Dermis microvascular lymphatic vessel endothelial cell (primary cell): Measurements from ENCODE around the gene CNTN1. TPM values are rescaled to one million over a fixed set of nuclear protein-coding genes. Genes with fewer than 3 reads are reported as not detected.
"Not testable (repeated sequence)": the region's sequence is repeated elsewhere in the genome, so short reads cannot be mapped to it uniquely, and the experiment has no call there.

Experiments used
- DNase-seq, 2 donors: peaks; one replicate each; pipeline versions ENCODE4 v3.0.0 to v3.0.0-alpha.2; 2010; ENCODE audit warnings: low read depth in 2 of 2
- total RNA-seq: library from RNA; depleted of rRNA; stranded (reverse); fragments of >200 nt; gene quantifications from 2 replicates; pipeline ENCODE4 v1.2.1, GENCODE V29; 2014

Gene CNTN1
- total RNA-seq, 1 donor from 2014 or later: not detected

DNA sequence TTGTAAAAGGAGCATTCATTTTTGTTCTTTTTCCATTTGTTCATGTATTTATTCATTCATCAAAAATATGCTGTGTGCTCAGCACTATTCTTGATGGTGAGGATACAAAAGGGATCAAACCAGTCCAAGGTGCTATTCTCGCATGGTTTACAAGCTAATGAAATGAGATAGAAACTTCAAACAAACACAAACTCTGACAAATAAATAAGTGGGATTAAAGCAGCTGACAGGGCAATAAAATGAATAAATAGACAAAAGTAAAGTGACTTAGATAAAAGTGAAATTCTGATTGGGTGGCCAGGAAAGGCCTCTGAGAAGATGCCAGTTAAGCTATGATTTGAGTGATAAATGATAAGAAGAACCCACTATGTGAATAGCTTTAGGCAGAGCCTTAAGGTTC, 333.9 kb downstream of the CNTN1 start:
- no peak for DNase-seq

DNA sequence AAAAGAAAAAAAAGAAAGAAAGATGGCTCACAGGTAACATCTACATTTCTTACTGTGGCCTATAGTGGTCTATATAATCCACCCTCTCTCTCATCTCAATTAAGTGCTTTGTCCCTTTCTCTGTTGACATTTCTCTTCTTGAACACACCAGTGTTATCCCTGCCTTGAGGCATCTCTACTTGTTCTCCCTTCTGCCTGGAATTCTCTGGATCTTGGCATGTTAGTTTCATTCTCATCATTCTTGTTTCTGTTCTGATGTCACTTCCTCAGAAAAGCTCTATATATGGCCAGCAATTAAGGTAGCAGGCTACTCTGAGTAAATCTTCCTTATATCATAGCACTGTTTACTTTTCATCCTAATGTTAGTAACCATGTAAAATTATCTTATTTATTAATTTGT, 340.1 kb downstream of the CNTN1 start:
- no peak for DNase-seq

DNA sequence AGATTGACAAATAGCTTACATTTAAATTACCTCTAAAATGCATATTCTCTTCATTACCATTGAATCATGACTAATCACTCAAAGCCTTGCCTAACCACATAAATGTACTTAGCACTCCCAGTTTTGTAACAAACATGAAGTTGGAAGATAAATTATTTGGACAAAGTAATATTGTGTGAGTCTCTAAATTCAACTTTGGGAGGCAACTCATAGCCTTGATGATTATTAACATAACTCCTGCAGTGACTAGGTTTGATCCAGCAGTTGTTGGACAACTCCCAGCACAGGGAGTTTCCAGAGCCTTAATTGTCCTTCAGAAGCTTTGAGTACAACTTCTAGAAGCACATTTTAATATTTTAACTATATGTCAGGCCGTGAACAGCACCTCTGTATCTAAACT, 342.4 kb downstream of the CNTN1 start:
- no peak for DNase-seq

DNA sequence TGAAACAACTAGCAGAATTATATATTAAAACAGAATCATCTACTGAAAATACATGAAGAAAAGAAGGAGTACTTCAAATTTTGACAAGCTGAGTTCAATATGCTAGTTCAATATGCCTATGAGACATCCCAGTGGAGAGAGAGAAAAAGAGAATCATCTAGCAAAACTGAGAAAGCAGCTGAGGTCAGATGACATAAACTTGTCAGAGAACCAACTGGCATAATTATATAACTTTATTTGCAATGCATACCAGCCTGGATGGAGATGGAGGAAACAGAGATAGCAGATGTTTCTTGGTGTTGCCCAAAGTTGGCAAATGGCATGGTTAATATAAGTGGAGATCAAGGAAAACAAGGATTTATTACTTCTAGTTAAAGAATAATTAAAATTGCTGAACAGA, 347.2 kb downstream of the CNTN1 start:
- DNase-seq: no peak

DNA sequence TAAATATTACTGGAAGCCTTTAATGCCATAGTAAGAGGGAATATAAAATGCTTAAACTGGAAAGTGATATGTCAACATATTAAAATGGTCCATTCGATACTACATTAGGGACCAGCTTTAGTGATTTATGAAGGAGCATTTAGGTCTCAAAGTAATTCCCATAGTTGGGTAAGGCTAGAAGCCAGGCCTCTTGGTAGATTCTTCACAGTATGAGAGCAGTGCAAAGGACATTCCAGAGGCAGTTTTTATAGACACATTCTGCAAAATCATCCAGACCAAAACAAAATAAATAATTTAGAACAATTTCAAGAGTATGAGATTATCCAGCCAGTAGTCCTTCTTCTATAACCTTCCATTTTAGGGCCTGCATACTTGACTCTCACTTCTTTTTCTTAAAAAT, 353.3 kb downstream of the CNTN1 start:
- DNase-seq: no peak

DNA sequence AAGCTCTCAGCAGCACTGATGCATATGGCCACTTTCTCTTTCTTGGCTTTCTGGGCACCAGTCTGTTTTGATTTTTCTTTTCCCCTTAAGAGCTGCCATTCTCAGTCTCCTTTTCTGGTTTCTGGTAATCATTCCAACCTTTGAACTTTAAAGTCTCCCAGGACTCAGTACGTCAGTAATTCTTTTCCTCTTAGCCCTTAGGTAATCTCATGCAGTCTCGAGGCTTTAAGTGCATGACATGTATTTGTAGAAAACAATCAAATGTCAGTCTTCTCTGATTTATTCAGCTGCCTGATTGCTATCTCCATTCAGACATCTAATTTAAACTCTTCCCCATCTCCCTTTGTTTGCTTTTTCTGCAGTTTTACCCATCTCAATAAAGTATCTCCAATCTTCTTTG, 356.8 kb downstream of the CNTN1 start:
- DNase-seq: no peak

DNA sequence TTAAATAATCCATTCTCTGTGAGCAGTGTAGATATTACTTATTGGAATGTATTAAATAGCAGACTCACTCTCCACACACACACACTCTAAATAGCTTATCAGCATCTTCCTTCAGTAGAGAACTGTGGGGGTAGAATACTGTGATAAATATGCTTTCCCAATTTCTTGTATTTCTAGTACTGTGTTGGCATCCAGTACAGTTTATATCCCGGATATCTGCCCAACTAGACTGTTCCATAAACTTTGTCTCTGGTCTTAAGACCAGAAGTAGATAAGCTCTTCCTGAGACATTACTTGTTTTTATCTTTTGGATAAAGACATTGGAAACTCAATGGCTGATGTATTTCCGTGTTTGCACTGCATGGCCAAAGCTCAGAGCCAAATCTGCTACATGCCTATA, 359.7 kb downstream of the CNTN1 start:
- no peak for DNase-seq

DNA sequence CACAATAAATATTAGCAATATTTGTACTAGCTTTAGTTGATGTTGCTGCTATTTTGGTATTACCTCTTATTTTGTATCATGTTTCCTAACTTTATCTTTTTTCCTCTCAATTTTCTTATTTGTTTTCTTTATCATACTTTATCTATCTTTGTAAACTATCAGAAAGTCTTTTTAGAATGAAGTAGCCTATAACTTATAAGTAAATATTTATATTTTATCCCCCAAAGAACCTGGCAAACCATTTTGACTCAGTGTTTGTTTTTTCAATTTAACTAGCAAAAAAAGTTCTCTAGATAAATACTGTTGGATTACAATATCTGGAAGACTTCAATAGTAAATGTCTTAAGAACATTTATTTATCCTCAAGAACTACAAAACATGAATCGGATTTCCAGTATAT, 360.2 kb downstream of the CNTN1 start:
- DNase-seq: no peak

DNA sequence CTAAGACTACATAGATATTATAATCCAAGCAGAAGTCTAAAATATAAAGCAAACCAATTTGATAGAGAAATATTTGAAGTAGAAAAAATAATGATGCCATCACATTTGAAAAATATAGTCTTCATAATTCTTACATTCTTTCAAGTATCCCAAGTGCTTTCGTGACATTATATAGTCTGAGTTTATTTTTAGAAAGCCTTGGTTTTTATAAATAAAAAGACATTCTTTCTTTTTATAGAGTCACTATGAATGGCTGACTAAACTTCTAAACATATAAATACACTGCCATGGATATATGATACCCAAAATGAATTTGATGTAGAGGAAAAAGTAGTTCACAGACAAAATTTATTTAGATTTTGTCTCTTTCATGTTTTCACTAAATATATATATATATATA, 360.8 kb downstream of the CNTN1 start:
- DNase-seq: no peak

DNA sequence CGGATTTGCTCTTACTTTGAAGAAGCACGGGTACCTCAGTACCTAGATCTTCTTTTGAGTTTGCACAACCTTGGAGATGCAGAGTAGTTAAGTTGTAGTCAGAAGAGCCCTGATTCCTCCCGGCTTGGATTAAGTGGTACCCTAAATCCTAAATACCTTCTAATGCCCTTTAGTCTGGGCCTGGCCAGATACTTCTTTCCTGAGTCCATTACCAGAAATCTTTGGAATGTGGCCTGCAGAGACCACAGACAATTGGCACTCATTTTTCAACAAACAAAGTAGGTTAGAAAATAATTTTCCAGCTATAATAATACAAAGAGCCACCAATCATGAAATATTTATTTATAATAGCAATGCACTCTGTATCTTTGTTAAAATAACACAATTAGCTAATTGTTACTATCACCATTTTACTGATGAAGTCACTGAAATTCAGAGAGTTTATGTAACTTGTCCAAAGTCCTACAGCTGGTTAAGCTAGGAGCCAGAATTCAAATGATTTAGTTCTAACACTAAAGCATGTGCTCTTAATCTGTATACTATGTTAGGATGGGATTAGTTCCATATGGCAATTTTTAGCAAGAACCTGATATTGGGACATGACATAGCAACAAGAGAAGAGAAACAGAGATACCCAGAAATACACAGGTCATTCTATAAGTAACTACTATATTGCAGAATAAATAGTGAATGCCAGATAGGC, 363.8 kb downstream of the CNTN1 start:
- no peak for DNase-seq

DNA sequence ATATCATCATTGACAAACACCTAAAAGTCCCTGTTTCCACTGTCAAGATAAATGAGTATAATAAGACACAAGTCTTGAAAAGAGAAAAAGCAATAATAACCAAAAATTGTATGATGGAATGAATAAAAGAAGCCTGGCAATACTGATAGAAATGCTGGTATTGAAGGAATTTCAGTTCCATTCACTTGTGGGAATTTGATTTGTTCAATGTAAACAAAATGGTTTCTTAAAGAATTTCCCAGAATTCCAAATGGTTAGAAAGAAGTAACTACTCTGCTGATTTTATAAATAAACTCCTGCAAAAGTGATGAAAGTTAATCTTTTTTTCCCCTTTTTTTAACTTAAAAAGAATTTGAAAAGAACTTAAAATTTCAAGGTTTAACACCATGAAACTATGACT, 366.0 kb downstream of the CNTN1 start:
- DNase-seq: no peak

DNA sequence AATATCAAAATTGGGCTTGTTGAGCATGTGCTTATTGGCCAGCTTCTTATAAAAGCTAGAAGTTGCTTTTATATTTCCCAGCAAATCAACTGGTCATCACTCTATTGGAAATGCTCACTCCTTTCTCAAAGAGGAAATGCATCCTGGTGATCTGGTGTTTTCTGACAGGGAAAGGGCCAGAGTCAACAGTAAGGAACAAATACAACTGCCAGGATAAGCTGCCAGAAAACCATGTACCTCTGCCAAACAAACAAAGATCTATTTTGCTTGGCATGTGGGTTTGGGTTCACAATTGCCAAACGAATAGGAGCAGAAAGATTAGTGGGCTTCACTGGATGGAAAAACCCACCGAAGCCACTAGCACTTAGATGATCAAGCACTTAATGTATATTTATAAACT, 369.0 kb downstream of the CNTN1 start:
- DNase-seq: no peak

DNA sequence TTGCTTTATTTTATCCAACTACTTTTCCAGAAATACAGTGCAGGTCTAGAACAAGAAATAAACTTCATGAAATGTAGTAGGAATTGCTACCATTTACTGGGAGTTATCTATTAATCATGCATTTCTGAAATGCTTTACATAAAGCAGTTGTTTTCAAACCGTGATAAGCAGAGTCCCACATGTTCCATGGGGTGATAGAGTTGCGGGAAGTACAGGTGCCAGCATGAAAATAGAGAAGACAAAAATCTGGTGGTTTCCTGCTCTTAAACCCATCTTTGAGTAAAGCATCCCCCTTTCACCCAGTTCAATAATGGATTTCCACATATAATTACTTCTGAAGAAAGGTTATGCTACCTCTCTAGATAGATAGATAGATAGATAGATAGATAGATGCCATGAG, 372.2 kb downstream of the CNTN1 start:
- DNase-seq: no peak

DNA sequence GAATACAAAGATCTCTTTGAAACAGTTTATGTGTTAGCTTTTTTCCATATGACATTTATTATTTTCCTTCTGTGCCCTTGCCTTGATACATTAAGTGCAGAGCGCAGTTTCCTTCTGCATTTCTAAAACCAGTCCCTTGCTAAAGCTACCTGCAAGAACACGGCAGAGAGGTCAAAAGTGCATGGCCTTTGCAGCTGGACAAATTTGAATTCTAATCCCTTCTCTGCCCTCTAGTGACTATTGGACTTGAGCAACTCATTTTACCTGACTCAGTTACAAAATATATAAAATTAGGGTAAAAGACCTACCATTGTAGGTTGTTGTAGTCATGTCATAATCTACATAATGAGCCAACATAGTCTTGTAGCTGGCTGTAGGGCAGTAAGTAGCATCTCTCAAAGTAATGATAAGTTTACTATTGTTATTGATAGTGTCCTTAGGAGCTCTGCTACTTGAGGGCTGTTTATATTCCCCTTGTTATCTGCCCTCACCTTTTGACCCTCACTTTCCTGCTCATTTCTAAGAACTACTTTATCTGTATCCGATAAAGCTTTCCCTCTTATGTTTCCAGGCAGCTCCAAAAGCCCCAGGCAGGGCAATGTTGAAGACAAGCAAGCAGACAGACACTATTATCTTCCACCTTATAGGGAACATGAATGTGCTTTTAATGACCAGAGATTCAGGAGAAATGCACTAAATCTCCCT, 375.9 kb downstream of the CNTN1 start:
- no peak for DNase-seq

DNA sequence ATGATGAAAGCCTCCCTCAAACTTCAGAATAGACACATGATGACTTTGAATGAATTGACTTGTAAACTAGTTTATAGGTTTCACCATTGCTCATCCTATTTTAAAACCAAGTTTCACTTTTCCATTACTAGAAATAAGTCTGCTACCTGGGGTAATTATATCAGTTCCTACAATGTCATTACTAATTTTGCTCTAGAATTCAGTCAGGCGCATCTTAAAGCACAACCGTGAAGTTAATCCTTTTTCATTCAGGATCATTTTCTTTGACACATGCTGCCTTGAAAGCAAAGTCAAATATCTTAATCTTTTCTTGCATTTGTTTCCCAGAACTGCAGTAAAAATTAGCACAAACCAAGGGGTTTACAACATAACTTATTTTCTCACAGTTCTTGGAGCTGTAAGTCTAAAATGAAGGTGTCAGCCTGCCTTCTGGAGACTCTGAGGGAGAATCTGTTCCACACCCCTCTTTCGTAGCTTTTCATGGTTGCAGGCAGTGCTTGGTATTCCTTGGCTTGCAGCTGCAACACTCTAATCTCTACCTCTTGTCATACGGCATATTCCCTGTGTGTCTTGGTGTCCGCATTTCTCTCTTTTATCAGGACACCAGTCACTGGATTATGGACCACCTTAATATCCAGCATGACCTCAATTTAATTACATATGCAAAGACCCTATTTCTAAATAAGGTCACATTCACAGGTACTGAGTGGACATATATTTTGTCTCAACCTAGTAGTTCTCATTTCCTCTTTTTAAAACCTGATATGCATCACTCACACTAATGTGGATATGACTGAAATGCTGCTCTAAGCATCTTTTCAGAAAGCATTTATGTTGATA, 381.6 kb downstream of the CNTN1 start:
- DNase-seq: no peak

DNA sequence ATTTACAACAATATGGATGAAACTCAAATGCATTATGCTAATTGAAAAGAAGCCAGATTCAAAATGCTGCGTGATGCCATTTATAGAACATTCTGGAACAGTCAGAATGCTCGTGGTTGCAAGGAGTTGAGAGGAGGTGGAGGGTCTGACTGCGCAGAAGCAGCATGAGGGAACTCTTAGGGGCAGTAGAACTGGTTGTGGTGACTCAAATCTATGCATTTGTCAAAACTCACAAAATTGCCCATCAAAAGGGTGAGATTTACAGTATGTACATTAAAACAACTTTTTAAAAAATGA, 382.2 kb downstream of the CNTN1 start:
- no peak for DNase-seq

DNA sequence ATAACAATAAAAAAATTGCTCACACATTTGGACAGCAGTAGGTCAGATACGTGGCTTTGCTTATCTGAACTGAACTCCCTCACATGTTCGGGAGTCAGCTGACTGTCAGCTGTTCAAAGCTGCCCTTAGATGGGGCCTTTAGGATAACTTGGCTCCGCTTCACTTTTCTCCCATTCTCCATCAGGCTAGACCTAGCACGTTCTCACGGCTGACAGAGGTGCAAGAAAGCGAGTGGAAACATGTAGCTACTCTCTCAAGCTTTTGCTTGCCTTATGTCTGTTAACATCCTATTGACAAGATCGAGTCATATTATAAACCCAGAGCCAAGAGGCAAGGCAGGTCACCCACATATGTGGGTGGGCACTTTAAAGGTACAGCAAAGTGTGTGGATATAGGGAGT, 383.9 kb downstream of the CNTN1 start:
- no peak for DNase-seq

DNA sequence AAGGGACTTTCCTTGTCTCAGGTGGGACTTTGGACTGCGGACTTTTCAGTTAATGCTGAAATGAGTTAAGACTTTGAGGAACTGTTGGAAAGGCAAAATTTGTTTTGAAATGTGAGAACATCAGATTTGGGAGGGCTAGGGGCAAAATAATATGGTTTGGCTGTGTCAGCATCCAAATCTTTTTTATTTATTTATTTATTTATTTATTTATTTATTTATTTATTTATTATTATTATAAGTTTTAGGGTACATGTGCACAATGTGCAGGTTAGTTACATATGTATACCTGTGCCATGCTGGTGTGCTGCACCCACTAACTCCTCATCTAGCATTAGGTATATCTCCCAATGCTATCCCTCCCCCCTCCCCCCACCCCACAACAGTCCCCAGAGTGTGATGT, 389.0 kb downstream of the CNTN1 start:
- not testable (repeated sequence) for DNase-seq

DNA sequence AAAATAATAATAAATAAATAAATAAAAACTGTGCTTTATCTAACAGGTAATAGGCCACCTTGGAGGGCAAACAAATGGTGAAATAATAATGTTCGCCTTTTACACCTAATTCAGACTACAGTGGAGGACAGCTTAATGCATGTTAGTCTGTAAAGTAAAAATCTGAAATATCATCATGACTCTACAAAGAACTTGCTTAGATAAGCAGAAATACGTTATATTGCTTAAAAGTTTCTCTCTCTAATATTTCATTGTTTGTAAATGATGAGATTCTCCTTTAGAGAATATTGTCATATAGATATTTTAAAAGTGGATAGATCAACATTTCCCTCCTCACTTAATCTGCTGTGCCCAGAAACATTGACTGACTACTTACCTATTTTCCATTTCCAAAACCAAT, 397.2 kb downstream of the CNTN1 start:
- DNase-seq: no peak

DNA sequence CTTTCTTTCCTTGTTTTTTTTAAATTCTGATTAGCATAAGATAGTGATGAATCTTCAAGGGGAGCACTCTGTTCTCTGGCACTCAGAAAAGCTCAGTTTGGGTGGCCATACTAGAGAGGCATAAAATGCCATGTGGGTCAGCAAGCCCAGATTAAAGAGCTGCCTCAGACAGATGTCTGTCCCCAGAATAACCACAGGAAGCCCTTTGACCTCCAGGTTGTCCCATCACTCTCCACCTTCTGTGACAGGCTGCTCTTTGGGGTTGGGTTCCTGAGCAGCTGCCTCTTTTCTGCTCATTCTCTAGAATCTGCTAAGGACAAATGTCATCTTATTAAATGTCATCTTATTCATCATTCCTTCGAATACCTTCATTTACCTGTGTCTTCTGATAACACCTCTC, 399.9 kb downstream of the CNTN1 start:
- no peak for DNase-seq

DNA sequence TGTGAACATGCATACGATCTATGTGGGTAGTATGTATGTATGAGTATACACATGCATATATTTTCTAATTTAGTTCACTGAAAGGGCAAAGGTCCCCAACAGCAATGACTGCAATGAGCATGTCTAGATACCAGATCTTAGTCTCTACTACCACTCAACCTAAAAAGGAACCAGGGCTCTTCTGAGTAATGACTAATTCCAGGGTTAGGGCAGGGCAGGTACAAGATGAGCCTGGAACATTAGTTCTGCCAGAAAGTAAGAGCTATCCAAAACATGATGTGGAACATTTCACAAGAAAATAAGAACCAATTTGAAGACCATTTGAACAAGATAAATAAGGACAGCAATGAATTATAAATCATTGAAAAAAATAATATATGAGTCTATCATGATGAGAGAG, 404.6 kb downstream of the CNTN1 start:
- DNase-seq: no peak

DNA sequence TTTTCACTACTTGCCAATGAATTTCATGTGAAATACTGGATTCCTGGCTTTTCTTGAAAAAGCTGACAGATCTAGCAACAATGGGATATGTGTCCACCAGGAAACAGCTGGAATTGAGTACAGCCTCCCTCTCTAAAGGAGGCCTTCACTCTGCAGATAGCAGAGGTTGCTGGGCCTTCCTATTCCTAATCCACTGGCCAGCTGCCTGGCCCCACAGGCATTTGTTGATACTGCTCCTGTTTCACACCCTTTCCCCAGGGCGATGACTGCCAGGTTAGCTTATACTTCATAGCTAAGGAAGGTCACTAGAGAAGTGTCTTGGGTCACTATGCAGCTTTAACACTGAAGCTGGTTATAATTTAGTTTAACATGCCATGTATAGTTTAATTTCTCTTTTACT, 408.3 kb downstream of the CNTN1 start:
- no peak for DNase-seq

DNA sequence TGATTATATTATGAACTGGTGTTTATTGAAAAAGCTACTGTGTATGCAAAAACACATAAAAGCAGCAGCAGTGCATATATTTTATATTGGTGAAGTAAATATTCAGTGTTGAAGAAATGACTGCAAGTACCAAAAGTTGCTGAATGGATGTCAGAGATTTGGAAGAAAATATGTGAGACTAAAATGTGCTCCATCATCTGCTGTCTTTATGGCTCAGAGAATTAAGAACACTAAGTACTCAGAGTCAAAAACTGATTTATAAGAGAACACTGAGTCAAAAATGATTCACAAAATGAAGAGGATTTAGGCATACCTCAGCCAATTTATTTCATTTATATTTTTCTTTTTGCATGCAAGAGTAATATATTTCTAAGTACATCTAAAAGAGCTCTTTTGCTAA, 409.6 kb downstream of the CNTN1 start:
- DNase-seq: no peak
